ENCODE results near the gene VSTM4. TPM values are rescaled to one million over a fixed set of nuclear protein-coding genes. Genes with fewer than 3 reads are reported as not detected.

Gene VSTM4
- total and polyA plus RNA-seq, 9 donors = 17.3 to 68.9 (median 42.9) TPM

DNA sequence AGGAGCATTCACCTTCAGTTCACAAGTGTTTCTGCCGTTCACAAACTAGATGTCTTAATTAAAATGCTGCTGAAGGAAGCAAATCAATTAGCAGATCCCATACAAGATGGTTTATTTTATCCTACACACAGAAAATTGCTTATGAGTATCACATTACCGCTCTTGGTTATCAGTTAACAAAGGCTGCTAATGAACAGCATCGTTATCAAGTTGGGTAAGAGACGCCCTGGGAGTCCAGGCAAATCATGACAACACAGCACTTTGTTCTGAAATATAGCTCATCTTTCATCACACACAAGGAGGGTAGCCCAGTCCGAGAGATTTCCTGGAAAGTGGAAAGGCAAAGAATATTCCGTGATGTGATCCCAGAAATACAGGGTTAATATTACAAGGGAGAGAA is 39.3 kb upstream of the VSTM4 start:
- H3K4me3 ChIP-seq = no peak overlapping the region
- no peaks in the 10 kb centered on the region for H3K27me3 ChIP-seq
- no peak for DNase-seq
- H3K9me3 ChIP-seq = no peaks in the 10 kb centered on the region
- H3K27ac ChIP-seq = no peak overlapping the region
- 67 to 76% (median 69%) methylated on average over 6 of the region's 6 CpGs for WGBS, 3 donors
- no peaks in the 10 kb centered on the region for H3K4me1 ChIP-seq (ENCODE audit: insufficient read depth)
- no peak for TF ChIP-seq EP300 (IDR thresholded peaks at IDR 0.05)
- no peak for TF ChIP-seq POLR2A (IDR thresholded peaks at IDR 0.05)
- TF ChIP-seq, protein P1, sequence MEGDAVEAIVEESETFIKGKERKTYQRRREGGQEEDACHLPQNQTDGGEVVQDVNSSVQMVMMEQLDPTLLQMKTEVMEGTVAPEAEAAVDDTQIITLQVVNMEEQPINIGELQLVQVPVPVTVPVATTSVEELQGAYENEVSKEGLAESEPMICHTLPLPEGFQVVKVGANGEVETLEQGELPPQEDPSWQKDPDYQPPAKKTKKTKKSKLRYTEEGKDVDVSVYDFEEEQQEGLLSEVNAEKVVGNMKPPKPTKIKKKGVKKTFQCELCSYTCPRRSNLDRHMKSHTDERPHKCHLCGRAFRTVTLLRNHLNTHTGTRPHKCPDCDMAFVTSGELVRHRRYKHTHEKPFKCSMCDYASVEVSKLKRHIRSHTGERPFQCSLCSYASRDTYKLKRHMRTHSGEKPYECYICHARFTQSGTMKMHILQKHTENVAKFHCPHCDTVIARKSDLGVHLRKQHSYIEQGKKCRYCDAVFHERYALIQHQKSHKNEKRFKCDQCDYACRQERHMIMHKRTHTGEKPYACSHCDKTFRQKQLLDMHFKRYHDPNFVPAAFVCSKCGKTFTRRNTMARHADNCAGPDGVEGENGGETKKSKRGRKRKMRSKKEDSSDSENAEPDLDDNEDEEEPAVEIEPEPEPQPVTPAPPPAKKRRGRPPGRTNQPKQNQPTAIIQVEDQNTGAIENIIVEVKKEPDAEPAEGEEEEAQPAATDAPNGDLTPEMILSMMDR (IDR thresholded peaks at IDR 0.05) = no peak
- H3K36me3 ChIP-seq = no peaks in the 10 kb centered on the region
- intact Hi-C loops (cut with DNase I) = loop anchor here in 1 of 4 donors (5.0 kb wide), 1 partner anchor 172 kb away; no protein-coding TSS in a partner anchor

DNA sequence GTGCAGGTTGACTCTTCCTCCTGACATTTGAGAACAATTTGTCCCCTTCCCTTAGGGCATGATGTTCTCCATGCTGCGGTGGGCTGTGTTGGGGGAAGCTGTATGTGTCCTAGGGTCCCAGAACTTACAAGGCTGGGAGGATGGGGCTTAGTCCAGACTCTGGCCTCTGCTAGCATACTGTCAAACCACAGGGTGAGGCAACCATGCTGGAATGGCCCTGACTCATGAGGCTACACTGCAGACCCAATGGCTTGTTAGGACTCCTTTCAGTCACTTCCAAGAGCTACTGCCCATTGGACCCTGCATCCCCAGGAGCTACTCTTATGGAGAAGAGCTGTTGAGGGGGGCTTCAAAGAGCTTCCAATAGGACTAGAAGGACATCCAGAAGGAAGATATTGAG is 38.6 kb upstream of the VSTM4 start:
- DNase-seq = no peak
- no peaks in the 10 kb centered on the region for H3K4me1 ChIP-seq (ENCODE audit: insufficient read depth)
- no peaks in the 10 kb centered on the region for H3K36me3 ChIP-seq
- no peak for TF ChIP-seq POLR2A (IDR thresholded peaks at IDR 0.05)
- TF ChIP-seq, protein P1 (IDR thresholded peaks at IDR 0.05) = no peak
- no peak for TF ChIP-seq EP300 (IDR thresholded peaks at IDR 0.05)
- H3K27me3 ChIP-seq = no peaks in the 10 kb centered on the region
- H3K4me3 ChIP-seq = no peak overlapping the region
- H3K27ac ChIP-seq = no peak overlapping the region
- intact Hi-C loops (cut with DNase I) = no loop called here
- 98 to 100% (median 100%) methylated on average over 1 of the region's 1 CpG for WGBS, 3 donors
- H3K9me3 ChIP-seq = no peaks in the 10 kb centered on the region

DNA sequence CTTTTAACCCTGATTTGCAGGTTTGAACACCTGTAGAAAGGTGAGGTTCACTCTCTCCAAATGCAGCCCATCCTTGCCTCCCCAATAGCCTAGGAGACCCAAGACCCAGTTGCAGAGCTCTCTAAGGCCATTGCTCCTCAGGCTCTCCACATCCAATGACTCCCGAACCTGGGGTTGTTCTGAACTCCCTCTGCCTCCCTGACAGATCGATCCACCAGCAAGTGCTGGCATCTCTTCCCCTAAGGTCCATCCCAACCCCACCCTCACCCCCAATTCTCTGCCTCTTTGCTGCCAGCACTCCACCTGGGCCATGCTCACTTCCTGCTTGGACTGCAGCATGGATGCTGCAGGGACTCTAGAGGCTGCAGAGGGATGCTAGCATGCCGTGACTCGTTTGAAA is 37.8 kb upstream of the VSTM4 start:
- WGBS, 3 donors = 45 to 78% (median 49%) methylated on average over 4 of the region's 4 CpGs
- TF ChIP-seq POLR2A (IDR thresholded peaks at IDR 0.05) = no peak
- TF ChIP-seq, protein P1 (IDR thresholded peaks at IDR 0.05) = no peak
- TF ChIP-seq EP300 (IDR thresholded peaks at IDR 0.05) = no peak
- no peak overlapping the region for H3K4me3 ChIP-seq
- DNase-seq = no peak
- intact Hi-C loops (cut with DNase I) = no loop called here
- no peaks in the 10 kb centered on the region for H3K36me3 ChIP-seq
- H3K4me1 ChIP-seq (ENCODE audit: insufficient read depth) = no peaks in the 10 kb centered on the region
- no peak overlapping the region for H3K27ac ChIP-seq
- H3K27me3 ChIP-seq = no peaks in the 10 kb centered on the region
- no peaks in the 10 kb centered on the region for H3K9me3 ChIP-seq

DNA sequence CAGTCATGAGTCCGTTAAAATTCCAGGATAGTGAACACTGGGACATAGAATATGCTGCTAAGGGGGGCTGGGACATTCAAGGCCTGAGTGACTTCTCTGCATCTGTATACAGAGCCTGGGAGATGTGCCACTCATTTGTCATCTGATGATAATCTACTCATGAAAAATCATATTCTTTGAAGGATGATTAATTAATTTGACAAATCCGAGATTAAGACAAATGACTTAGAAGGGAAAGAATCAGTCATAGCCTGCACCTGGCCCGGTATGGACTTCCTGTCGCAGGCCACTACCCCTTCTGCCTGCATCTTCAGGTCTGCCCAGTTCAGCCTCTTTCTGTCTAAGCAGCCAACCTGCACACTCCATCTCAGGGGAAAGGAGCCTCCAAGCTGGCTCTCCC is 37.3 kb upstream of the VSTM4 start:
- intact Hi-C loops (cut with DNase I) = no loop called here
- H3K27me3 ChIP-seq = no peaks in the 10 kb centered on the region
- TF ChIP-seq POLR2A (IDR thresholded peaks at IDR 0.05) (no peak), EP300 (IDR thresholded peaks at IDR 0.05) (no peak)
- TF ChIP-seq, protein P1 (IDR thresholded peaks at IDR 0.05) = no peak
- DNase-seq = no peak
- H3K9me3 ChIP-seq = no peaks in the 10 kb centered on the region
- WGBS, 3 donors = 87 to 89% (median 87%) methylated on average over 4 of the region's 4 CpGs
- no peak overlapping the region for H3K4me3 ChIP-seq
- no peak overlapping the region for H3K27ac ChIP-seq
- no peaks in the 10 kb centered on the region for H3K4me1 ChIP-seq (ENCODE audit: insufficient read depth)
- no peaks in the 10 kb centered on the region for H3K36me3 ChIP-seq

Measured in ovary (tissue), 9 donors.